ENCODE data around the gene FOXO3.

The FOXO3 gene

GRCh38 chr6:108638993-108639392 lies 78.3 kb downstream of the FOXO3 start:
- Histone ChIP-seq H3K27me3 (ENCODE audit: control insufficient read depth, low read length) (no peaks in the 10 kb centered on the region), H3K36me3 (ENCODE audit: control insufficient read depth, low read length) (no peaks in the 10 kb centered on the region), H3K4me2 (ENCODE audit: low read length) (no peak overlapping the region), H3K4me3 (ENCODE audit: low read length) (no peak overlapping the region), H3K27ac (ENCODE audit: low read depth, low read length) (no peak overlapping the region), H3F3A (ENCODE audit: control insufficient read depth, insufficient read depth) (no peaks in the 10 kb centered on the region), H3K9me2 (replicated peaks; ENCODE audit: control insufficient read depth, low read length) (no peaks in the 10 kb centered on the region), H3K9me3 (ENCODE audit: control insufficient read depth, insufficient read depth, low read length) (no peaks in the 10 kb centered on the region), H4K20me1 (ENCODE audit: control insufficient read depth, insufficient read depth, low read depth, low read length) (peaks cover 17% of the 10 kb centered on the region), H3K4me1 (ENCODE audit: control insufficient read depth, low read length) (peaks cover 7% of the 10 kb centered on the region; the same call in 1 of the 2 replicates), H3K79me2 (ENCODE audit: control insufficient read depth, low read length) (peaks cover 3% of the 10 kb centered on the region)
- TF ChIP-seq EZH2phosphoT487 (IDR thresholded peaks at IDR 0.05; ENCODE audit: borderline replicate concordance, low read length), result no peak
- TF ChIP-seq CTCF (IDR thresholded peaks at IDR 0.05; ENCODE audit: low read depth, low read length, poor library complexity, severe bottlenecking), result no peak

- Histone ChIP-seq H3K79me2 (ENCODE audit: control insufficient read depth, low read length) (peaks cover 2% of the 10 kb centered on the region), H3K9me3 (ENCODE audit: control insufficient read depth, insufficient read depth, low read length) (no peaks in the 10 kb centered on the region), H4K20me1 (ENCODE audit: control insufficient read depth, insufficient read depth, low read depth, low read length) (peaks cover 17% of the 10 kb centered on the region), H3K27ac (ENCODE audit: low read depth, low read length) (no peak overlapping the region), H3K4me3 (ENCODE audit: low read length) (no peak overlapping the region), H3K27me3 (ENCODE audit: control insufficient read depth, low read length) (no peaks in the 10 kb centered on the region), H3K4me2 (ENCODE audit: low read length) (no peak overlapping the region), H3K36me3 (ENCODE audit: control insufficient read depth, low read length) (no peaks in the 10 kb centered on the region), H3F3A (ENCODE audit: control insufficient read depth, insufficient read depth) (no peaks in the 10 kb centered on the region), H3K4me1 (ENCODE audit: control insufficient read depth, low read length) (peaks cover 7% of the 10 kb centered on the region; the same call in 1 of the 2 replicates), H3K9me2 (replicated peaks; ENCODE audit: control insufficient read depth, low read length) (no peaks in the 10 kb centered on the region)
- TF ChIP-seq EZH2phosphoT487 (IDR thresholded peaks at IDR 0.05; ENCODE audit: borderline replicate concordance, low read length) (no peak), CTCF (IDR thresholded peaks at IDR 0.05; ENCODE audit: low read depth, low read length, poor library complexity, severe bottlenecking) (no peak)
These were observed 79.4 kb downstream of the FOXO3 start for GRCh38 chr6:108640104-108640503.

- no peak for TF ChIP-seq CTCF (IDR thresholded peaks at IDR 0.05; ENCODE audit: low read depth, low read length, poor library complexity, severe bottlenecking)
- TF ChIP-seq EZH2phosphoT487 (IDR thresholded peaks at IDR 0.05; ENCODE audit: borderline replicate concordance, low read length), result no peak
- no peaks in the 10 kb centered on the region for H3K4me1 ChIP-seq (ENCODE audit: control insufficient read depth, low read length)
- no peak overlapping the region for H3K4me3 ChIP-seq (ENCODE audit: low read length)
- H3F3A ChIP-seq (ENCODE audit: control insufficient read depth, insufficient read depth), result no peaks in the 10 kb centered on the region
- H3K27ac ChIP-seq (ENCODE audit: low read depth, low read length), result no peak overlapping the region
- H3K79me2 ChIP-seq (ENCODE audit: control insufficient read depth, low read length), result no peaks in the 10 kb centered on the region
- H3K27me3 ChIP-seq (ENCODE audit: control insufficient read depth, low read length), result no peaks in the 10 kb centered on the region
- no peaks in the 10 kb centered on the region for H3K9me3 ChIP-seq (ENCODE audit: control insufficient read depth, insufficient read depth, low read length)
- 0 out of 2 replicates have a peak, but pooled peaks cover 5% of the 10 kb centered on the region for H4K20me1 ChIP-seq (ENCODE audit: control insufficient read depth, insufficient read depth, low read depth, low read length)
- H3K9me2 ChIP-seq (replicated peaks; ENCODE audit: control insufficient read depth, low read length), result no peaks in the 10 kb centered on the region
- no peaks in the 10 kb centered on the region for H3K36me3 ChIP-seq (ENCODE audit: control insufficient read depth, low read length)
- H3K4me2 ChIP-seq (ENCODE audit: low read length), result no peak overlapping the region
These were observed 82.5 kb downstream of the FOXO3 start for GRCh38 chr6:108643184-108643583.

Measured in DOHH2 (cell line).